Pericardium fibroblast (primary cell): ENCODE data around the gene NEUROG3. TPM values are rescaled to one million over a fixed set of nuclear protein-coding genes. Genes with fewer than 3 reads are reported as not detected.

Source experiments
- total RNA-seq: library from RNA; depleted of rRNA; stranded (reverse); fragments of >200 nt; gene quantifications from 2 replicates; pipeline ENCODE4 v1.2.3, GENCODE V29; 2015

Gene NEUROG3, protein sequence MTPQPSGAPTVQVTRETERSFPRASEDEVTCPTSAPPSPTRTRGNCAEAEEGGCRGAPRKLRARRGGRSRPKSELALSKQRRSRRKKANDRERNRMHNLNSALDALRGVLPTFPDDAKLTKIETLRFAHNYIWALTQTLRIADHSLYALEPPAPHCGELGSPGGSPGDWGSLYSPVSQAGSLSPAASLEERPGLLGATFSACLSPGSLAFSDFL
- total RNA-seq, result not detected in 2 replicates

GRCh38 chr10:69573056-69573806 lies at the start of gene NEUROG3:
NEUROG3 (minus strand) TSS chr10:69573422; CDS start chr10:69573043, 379 bp downstream.

Other genes starting within 250 kb of the NEUROG3 start
- not detected in 2 replicates for gene TACR2, start 156.5 kb downstream of the NEUROG3 start, total RNA-seq
- gene TSPAN15, start 122.0 kb downstream of the NEUROG3 start, total RNA-seq, result 0.82 and 4.0 TPM in 2 replicates
- 0.35 TPM in 1 of 2 replicates, not detected in the other for gene FAM241B, start 56.8 kb upstream of the NEUROG3 start, total RNA-seq
- gene COL13A1, start 228.5 kb upstream of the NEUROG3 start, total RNA-seq, result 3.3 and 4.9 TPM in 2 replicates